GM21423 (cell line): Measurements from ENCODE around the gene HSPB8.

Source experiments
- ATAC-seq: cut with Tn5 transposase; IDR thresholded peaks from one replicate; pipeline ENCODE4 v1.9.1; 2021; ENCODE audit warnings: mild to moderate bottlenecking, moderate library complexity; ENCODE audit not compliant: unreplicated experiment

The HSPB8 gene

GRCh38 chr12:119178544-119179334, at the start of gene HSPB8:
Gene HSPB8 (plus strand): TSS chr12:119178931. CDS start chr12:119179313, 382 bp downstream.
- no peak for ATAC-seq

GRCh38 chr12:119129827-119130434, 48.8 kb upstream of the HSPB8 start:
- ATAC-seq = no peak

- ATAC-seq = no peak
Measured at GRCh38 chr12:119130523-119130922, 48.2 kb upstream of the HSPB8 start.

- no peak for ATAC-seq
Measured at GRCh38 chr12:119134284-119135072, 44.3 kb upstream of the HSPB8 start.

- ATAC-seq = no peak
Measured at GRCh38 chr12:119136811-119137410, 41.8 kb upstream of the HSPB8 start.

GRCh38 chr12:119139448-119139847, 39.3 kb upstream of the HSPB8 start:
- no peak for ATAC-seq

GRCh38 chr12:119145367-119145766, 33.4 kb upstream of the HSPB8 start:
- no peak for ATAC-seq

GRCh38 chr12:119147847-119148448, 30.8 kb upstream of the HSPB8 start:
- ATAC-seq = no peak

GRCh38 chr12:119149270-119149669, 29.5 kb upstream of the HSPB8 start:
- ATAC-seq = no peak

- no peak for ATAC-seq
Measured at GRCh38 chr12:119151445-119152026, 27.2 kb upstream of the HSPB8 start.

- ATAC-seq = no peak
Measured at GRCh38 chr12:119153477-119154434, 25.0 kb upstream of the HSPB8 start.

GRCh38 chr12:119154435-119154818, 24.3 kb upstream of the HSPB8 start:
- ATAC-seq = no peak

- ATAC-seq = no peak
Measured at GRCh38 chr12:119156401-119157044, 22.2 kb upstream of the HSPB8 start.

- ATAC-seq = no peak
Measured at GRCh38 chr12:119157528-119157927, 21.2 kb upstream of the HSPB8 start.

GRCh38 chr12:119157978-119158377, 20.8 kb upstream of the HSPB8 start:
- ATAC-seq = no peak

GRCh38 chr12:119158402-119158801, 20.3 kb upstream of the HSPB8 start:
- ATAC-seq = no peak

- no peak for ATAC-seq
Measured at GRCh38 chr12:119159844-119160243, 18.9 kb upstream of the HSPB8 start.

- ATAC-seq = no peak
Measured at GRCh38 chr12:119167902-119168301, 10.8 kb upstream of the HSPB8 start.

- ATAC-seq = no peak
Measured at GRCh38 chr12:119168721-119169120, 10.0 kb upstream of the HSPB8 start.
